ENCODE measurements around the gene TBC1D24.

TBC1D24 gene

DNA sequence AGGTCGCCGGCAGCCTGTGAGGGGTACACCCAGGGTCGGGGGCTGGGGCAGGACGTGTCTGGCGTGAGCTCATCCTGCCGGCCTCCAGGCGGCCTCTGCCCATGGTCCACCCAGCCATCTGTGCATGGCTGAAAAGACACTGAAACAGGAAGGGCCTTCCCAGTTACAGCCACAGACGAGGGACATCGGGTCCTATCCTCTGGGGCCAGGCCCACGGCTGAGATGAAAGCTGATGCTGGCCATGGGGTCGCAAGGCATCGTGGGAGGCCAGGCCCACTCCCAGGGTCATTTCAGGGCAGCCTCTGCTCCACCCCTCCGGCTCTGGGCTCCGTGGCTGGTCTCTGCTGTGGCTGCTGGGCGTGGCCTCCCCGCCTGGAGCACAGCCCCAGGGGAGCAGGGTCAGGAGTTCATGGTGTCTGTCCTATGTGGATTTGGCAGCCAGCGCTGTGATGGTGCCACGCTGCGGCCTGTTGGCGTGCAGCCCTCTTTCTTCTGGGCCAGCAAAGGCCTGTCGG, 22.2 kb downstream of the TBC1D24 start:
- H3K27ac ChIP-seq: peak overlapping the region; percentile 76
- TF ChIP-seq, protein P1, sequence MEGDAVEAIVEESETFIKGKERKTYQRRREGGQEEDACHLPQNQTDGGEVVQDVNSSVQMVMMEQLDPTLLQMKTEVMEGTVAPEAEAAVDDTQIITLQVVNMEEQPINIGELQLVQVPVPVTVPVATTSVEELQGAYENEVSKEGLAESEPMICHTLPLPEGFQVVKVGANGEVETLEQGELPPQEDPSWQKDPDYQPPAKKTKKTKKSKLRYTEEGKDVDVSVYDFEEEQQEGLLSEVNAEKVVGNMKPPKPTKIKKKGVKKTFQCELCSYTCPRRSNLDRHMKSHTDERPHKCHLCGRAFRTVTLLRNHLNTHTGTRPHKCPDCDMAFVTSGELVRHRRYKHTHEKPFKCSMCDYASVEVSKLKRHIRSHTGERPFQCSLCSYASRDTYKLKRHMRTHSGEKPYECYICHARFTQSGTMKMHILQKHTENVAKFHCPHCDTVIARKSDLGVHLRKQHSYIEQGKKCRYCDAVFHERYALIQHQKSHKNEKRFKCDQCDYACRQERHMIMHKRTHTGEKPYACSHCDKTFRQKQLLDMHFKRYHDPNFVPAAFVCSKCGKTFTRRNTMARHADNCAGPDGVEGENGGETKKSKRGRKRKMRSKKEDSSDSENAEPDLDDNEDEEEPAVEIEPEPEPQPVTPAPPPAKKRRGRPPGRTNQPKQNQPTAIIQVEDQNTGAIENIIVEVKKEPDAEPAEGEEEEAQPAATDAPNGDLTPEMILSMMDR (IDR thresholded peaks at IDR 0.05): no peak
- no peak for TF ChIP-seq ZFX (IDR thresholded peaks at IDR 0.05; ENCODE audit: borderline replicate concordance)

DNA sequence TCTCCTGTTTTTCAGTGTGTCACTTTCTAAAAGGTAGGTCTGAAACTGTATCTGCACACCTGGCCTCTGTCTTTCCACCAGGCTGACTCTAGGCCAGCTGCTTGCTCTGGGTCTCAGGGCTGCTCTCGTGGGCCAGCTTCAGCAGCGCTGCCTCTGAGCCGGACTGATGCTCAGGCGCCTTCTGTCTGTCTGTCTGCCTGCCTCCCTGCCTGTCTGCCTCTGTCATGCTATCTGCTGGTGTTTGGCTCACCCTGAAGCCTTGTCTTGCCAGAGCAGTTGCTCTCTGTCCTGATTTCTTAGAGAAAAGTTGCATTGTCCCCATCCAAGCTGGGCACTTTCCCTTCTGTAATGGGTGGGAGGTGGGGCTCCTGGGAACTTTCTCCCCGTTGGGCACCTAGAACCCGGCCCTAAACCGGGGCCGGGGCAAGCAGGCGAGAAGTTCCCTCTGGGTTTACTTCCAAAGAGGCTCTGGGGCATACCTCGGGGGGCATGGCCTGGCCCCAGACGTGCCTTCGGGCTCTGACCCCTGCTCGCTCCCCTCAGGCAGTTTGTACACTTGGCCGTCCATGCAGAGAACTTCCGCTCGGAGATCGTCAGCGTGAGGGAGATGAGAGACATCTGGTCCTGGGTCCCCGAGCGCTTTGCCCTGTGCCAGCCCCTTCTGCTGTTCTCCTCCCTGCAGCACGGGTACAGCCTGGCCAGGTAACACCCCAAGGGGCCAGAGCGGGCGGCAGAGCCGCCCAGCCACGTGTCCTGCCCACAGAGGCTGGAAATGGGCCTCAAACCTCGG, 23.0 kb downstream of the TBC1D24 start:
- H3K27ac ChIP-seq: peak overlapping the region; percentile 76; the same call in 1 of the 2 replicates

DNA sequence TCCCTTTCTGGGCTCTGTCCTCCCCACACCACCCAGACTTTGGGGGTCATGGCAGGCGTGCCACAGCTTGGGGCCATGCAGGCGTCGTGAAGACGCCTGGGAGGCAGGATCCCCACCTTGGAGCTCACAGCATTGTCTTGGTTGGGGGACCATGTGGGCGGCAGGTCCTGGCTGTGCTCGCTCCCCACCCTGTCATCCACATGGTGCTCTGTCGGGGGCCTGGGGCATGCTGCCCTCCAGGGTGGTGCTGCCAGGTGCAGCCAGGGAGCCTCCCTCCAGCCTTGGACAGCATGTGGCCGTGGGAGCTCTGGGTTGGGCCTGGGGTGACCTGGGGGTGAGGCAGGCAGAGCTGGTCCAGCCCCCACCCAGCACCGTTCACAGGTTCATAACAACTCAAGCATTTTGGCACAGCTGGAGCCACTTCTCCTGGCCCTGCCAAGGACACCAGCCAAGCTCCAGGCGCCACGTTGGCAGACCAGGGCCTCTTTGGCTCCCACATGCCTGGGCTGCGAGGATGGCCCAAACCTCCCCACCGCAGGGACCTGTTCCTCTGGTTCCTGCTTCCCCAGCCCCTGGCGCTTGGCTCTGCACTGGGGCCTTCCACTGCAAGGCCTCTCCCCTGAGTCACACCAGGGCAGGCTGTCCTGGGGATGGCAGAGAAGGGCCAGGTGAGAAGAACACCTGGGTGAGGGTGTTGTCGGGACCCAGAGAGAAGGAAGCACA, 23.8 kb downstream of the TBC1D24 start:
- H3K27ac ChIP-seq: no peak overlapping the region
- TF ChIP-seq, protein P1 (IDR thresholded peaks at IDR 0.05): no peak
- no peak for TF ChIP-seq ZFX (IDR thresholded peaks at IDR 0.05; ENCODE audit: borderline replicate concordance)

More for the DNA sequence above, 23.0 kb downstream of the TBC1D24 start:
- no peak for TF ChIP-seq ZFX (IDR thresholded peaks at IDR 0.05; ENCODE audit: borderline replicate concordance)
- TF ChIP-seq, protein P1 (IDR thresholded peaks at IDR 0.05): no peak

DNA sequence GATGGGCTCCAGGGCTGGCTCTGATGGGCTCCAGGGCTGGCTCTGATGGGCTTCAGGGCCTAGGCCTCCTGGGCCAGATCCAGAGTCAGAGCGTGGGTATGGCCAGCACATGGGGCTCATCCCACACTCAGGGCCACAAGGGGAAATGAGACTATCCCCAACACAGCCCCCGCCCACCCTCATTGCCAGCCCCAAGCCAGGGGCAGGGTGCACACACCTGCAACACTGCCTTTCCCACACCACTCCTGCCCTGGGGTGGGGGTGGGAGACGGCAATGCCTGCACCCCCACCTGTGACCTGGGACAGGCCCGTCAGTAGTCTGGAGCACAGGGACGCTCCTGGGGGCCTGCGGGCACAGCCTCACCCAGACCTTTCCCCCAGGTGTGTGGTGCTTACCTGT, 24.5 kb downstream of the TBC1D24 start:
- H3K27ac ChIP-seq: no peak overlapping the region
- TF ChIP-seq, protein P1 (IDR thresholded peaks at IDR 0.05): no peak
- no peak for TF ChIP-seq ZFX (IDR thresholded peaks at IDR 0.05; ENCODE audit: borderline replicate concordance)

DNA sequence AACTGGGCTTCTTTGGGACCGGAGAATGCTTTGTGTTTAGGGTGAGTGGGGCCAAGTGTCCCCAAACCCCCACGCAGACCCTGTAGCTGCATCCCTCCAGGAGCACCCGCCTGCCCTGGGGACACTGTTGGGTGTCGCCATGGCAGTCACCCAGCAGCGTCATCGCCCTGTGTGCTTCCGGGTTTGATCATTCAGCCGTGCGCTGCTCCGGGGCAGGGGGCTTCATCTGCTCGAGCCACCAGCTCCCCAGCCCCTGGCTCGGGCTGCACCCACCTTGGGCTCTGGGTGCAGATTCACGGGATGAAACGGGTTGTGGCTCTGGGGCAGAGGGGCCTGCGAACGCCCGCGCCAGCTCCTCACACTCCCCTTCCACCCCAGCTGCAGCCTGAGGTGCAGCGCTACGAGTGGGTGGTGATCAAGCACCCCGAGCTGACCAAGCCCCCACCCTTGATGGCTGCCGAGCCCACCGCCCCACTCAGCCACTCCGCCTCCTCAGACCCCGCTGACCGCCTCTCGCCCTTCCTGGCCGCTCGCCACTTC, 25.0 kb downstream of the TBC1D24 start:
- TF ChIP-seq, protein P1 (IDR thresholded peaks at IDR 0.05): no peak
- no peak for TF ChIP-seq ZFX (IDR thresholded peaks at IDR 0.05; ENCODE audit: borderline replicate concordance)
- H3K27ac ChIP-seq: no peak overlapping the region

DNA sequence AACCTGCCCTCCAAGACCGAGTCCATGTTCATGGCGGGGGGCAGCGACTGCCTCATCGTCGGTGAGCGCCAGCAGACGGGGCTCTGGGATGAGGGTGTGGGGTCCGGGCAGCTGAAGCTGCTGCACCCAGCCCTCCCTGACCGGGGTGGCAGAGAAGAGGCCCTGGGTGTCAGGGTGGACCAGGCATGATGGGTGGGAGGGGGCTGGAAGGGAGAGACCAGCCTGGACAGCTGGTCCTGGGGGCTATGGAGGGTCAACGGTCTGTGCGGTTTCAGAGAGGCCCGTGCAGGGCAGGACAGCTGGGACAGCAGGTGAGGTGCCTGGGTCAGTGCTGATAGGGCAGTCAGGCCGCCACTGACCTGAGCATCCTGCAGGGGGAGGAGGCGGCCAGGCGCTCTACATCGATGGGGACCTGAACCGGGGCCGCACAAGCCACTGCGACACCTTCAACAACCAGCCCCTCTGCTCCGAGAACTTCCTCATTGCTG, 25.5 kb downstream of the TBC1D24 start:
- TF ChIP-seq ZFX (IDR thresholded peaks at IDR 0.05; ENCODE audit: borderline replicate concordance): no peak
- TF ChIP-seq, protein P1 (IDR thresholded peaks at IDR 0.05): no peak
- no peak overlapping the region for H3K27ac ChIP-seq

Data from 22Rv1 (cell line).